Thyroid gland (tissue), 4 donors: ENCODE measurements around the gene DDA1. TPM values are rescaled to one million over a fixed set of nuclear protein-coding genes. Genes with fewer than 3 reads are reported as not detected.

Experiments
- DNase-seq, 2 donors: peaks; one replicate each; pipeline ENCODE4 v3.0.0-alpha.2; 2019
- H3K27ac ChIP-seq, 3 donors: fragments of 200-600 bp; sonication (generic); 1 replicate in 2 of 3; 2 replicates in 1 of 3; pipeline ENCODE4 v1.5.1; 2016 to 2019; ENCODE audit warnings: mild to moderate bottlenecking in 1 of 3, moderate library complexity in 1 of 3
- H3K27me3 ChIP-seq: fragments of 200-600 bp; sonication (generic); one replicate; pipeline ENCODE4 v1.5.1; 2019
- H3K36me3 ChIP-seq, 2 donors: fragments of 200-600 bp; sonication (generic); one replicate each; pipeline ENCODE4 v1.5.1; 2016 to 2019
- H3K4me1 ChIP-seq, 2 donors: fragments of 200-600 bp; sonication (generic); one replicate each; pipeline ENCODE4 v1.5.1; 2017 to 2019
- H3K4me3 ChIP-seq, 3 donors: fragments of 200-600 bp; sonication (generic); replicated peaks in 1 of 3; 1 replicate in 2 of 3; 2 replicates in 1 of 3; pipeline ENCODE4 v1.5.1; 2016; ENCODE audit warnings: mild to moderate bottlenecking in 1 of 3
- H3K9me3 ChIP-seq: fragments of 200-600 bp; sonication (generic); one replicate; pipeline ENCODE4 v1.5.1; 2017
- POLR2A ChIP-seq, 2 donors: fragments of 450-650 bp; IDR thresholded peaks; one replicate each; pipeline ENCODE4 v1.6.1; 2017; ENCODE audit warnings: antibody characterized with exemption in 2 of 2, mild to moderate bottlenecking in 2 of 2, moderate library complexity in 1 of 2
- WGBS, 2 donors: methylation state at CpG; one replicate each; pipeline ENCODE4 v1.1.5; 2017; 5-methylcytosine and 5-hydroxymethylcytosine counted together
- intact Hi-C: fragments of 100-400 bp; cut with DNase I; formaldehyde crosslinking; loops from one replicate; pipeline ENCODE4 v1.15.1; 2023
- total RNA-seq, 4 donors: library from RNA; depleted of rRNA; stranded (reverse); fragments of >200 nt; gene quantifications; one replicate each; pipeline ENCODE4 v1.2.3, GENCODE V29; 2016
- TF ChIP-seq, protein P1 (sequence below), 6 experiments: fragments of 200-600 bp in 3 of 6; fragments of 450-650 bp in 3 of 6; sonication (generic) in 3 of 6; IDR thresholded peaks; one replicate each; pipeline ENCODE4 v1.5.1; 2016 to 2019; ENCODE audit warnings: antibody characterized with exemption in 6 of 6, mild to moderate bottlenecking in 2 of 6, inconsistent platforms in 1 of 6, moderate library complexity in 1 of 6

DDA1 gene
- total RNA-seq, 4 donors from 2014 or later, result 14.5 to 40.4 (median 20.1) TPM

DNA sequence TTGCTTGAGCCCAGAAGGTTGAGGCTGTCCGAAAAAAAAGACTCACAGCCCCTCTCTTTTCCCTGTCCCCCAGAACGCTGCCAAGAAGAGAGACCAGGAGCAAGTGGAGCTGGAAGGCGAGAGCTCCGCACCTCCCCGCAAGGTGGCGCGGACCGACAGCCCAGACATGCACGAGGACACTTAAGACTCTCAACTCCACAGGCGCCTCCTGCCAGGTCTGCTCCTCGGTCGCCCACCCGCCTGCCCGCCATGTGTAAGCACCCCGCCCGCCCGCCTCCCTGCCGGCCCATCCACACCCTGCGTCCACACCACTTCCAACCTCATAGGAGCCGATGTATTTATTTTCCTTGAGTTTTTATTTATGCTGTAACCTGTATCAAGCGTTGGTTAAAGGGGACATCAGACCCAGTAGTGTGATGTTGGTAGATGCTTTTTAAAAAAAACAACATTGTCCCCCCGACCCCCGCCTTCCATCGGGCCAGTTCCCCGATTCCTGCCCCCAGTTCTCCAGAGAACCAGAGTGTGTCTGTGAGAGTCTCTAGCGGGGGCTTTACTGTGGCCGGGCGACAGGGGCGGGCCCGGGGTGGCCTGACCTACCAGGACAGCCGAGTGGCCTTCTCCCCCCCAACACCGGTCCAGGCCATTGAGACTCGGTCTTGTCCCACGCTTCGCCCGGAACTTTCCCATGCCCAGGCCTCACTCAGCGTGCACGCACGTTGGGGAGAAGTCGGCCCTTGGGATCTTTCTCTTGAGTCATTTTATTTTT, 10.3 kb downstream of the DDA1 start:
- no peak for DNase-seq
- Histone ChIP-seq H3K4me3 (no peak overlapping the region), H3K4me1 (no peaks in the 10 kb centered on the region), H3K36me3 (peaks cover 23 to 44% of the 10 kb centered on the region in 2 donors), H3K9me3 (no peaks in the 10 kb centered on the region), H3K27me3 (no peaks in the 10 kb centered on the region), H3K27ac (no peak overlapping the region)
- TF ChIP-seq POLR2A (IDR thresholded peaks at IDR 0.05), result no peak
- TF ChIP-seq, protein P1, sequence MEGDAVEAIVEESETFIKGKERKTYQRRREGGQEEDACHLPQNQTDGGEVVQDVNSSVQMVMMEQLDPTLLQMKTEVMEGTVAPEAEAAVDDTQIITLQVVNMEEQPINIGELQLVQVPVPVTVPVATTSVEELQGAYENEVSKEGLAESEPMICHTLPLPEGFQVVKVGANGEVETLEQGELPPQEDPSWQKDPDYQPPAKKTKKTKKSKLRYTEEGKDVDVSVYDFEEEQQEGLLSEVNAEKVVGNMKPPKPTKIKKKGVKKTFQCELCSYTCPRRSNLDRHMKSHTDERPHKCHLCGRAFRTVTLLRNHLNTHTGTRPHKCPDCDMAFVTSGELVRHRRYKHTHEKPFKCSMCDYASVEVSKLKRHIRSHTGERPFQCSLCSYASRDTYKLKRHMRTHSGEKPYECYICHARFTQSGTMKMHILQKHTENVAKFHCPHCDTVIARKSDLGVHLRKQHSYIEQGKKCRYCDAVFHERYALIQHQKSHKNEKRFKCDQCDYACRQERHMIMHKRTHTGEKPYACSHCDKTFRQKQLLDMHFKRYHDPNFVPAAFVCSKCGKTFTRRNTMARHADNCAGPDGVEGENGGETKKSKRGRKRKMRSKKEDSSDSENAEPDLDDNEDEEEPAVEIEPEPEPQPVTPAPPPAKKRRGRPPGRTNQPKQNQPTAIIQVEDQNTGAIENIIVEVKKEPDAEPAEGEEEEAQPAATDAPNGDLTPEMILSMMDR (IDR thresholded peaks at IDR 0.05), result no peak
- intact Hi-C loops, result no loop called here
- WGBS, 2 donors, result 90 to 92% methylated on average over 40 of the region's 40 CpGs

GRCh38 chr19:17320435-17320834, 11.1 kb downstream of the DDA1 start:
- DNase-seq, result no peak
- TF ChIP-seq, protein P1 (IDR thresholded peaks at IDR 0.05), result no peak
- no peak for TF ChIP-seq POLR2A (IDR thresholded peaks at IDR 0.05)
- Histone ChIP-seq H3K27me3 (no peaks in the 10 kb centered on the region), H3K27ac (no peak overlapping the region), H3K9me3 (no peaks in the 10 kb centered on the region), H3K4me1 (no peaks in the 10 kb centered on the region), H3K4me3 (no peak overlapping the region), H3K36me3 (peaks cover 22 to 42% of the 10 kb centered on the region in 2 donors)
- intact Hi-C loops, result no loop called here
- WGBS, 2 donors, result 80 to 100% methylated on average over 3 to 11 of the region's 11 CpGs

DNA sequence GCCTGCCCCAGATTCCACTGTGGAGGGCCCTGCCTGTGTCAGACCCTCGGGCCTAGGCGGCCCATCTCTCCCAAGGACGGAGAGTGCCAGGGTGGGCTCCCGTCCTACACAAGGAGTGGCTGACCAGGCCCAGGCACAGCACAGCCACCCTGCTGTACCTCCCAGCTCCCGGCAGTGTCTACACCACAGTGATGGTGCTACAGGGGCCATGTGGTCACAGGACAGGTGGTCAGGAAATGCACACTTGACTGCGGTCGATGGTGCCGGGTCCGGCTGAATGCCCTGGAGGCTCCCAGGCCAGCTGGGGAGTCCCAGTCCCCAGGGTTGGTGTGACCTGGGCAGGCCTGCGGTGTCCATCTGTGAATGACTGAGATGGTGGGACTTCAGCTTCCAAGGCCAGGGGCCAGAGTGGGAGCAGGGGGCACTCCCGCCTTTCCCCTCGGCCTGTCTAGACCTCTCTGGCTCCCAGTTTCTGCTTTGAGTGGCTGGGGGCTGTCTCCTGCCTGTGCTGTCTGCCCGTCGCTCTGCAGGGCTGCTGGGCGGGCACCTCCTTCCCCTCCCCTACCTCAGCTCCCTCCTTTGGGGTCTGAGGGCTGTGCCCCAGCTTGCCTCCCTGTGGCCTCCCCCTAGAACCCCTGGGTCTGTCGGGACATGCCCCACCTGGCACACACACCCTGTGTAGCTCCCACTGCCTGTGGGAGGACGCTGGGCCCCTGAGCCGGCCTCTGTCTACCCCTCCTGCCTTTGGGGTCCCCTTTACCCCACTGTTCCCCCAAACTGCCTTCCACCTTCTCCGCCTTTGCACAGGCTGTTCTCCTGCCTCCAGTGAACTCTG, 12.5 kb downstream of the DDA1 start:
- Histone ChIP-seq H3K9me3 (no peaks in the 10 kb centered on the region), H3K36me3 (peaks cover 15 to 31% of the 10 kb centered on the region in 2 donors), H3K27me3 (no peaks in the 10 kb centered on the region), H3K4me1 (no peaks in the 10 kb centered on the region), H3K4me3 (no peak overlapping the region), H3K27ac (no peak overlapping the region)
- no peak for TF ChIP-seq POLR2A (IDR thresholded peaks at IDR 0.05)
- TF ChIP-seq, protein P1 (IDR thresholded peaks at IDR 0.05), result no peak
- 86 to 97% methylated on average over 10 to 12 of the region's 19 CpGs for WGBS, 2 donors
- intact Hi-C loops, result no loop called here
- DNase-seq, result no peak

- Histone ChIP-seq H3K27me3 (no peaks in the 10 kb centered on the region), H3K9me3 (no peaks in the 10 kb centered on the region), H3K4me1 (peaks cover under 1 to 7% of the 10 kb centered on the region in 2 donors), H3K4me3 (no peak overlapping the region), H3K27ac (no peak overlapping the region), H3K36me3 (peaks cover 15 to 30% of the 10 kb centered on the region in 2 donors)
- no peak for DNase-seq
- no peak for TF ChIP-seq POLR2A (IDR thresholded peaks at IDR 0.05)
- TF ChIP-seq, protein P1 (IDR thresholded peaks at IDR 0.05), result no peak
- intact Hi-C loops, result no loop called here
- WGBS, 2 donors, result 71 to 79% methylated on average over 5 to 8 of the region's 10 CpGs
Measured at GRCh38 chr19:17322854-17323253, 13.5 kb downstream of the DDA1 start.
